ENCODE measurements around the gene BCL7B.
"Not testable (repeated sequence)": the region's sequence is repeated elsewhere in the genome, so short reads cannot be mapped to it uniquely, and the experiment has no call there.

BCL7B gene

GRCh38 chr7:73512018-73512780 is 45.3 kb downstream of the BCL7B start:
- in situ Hi-C loops (cut with MboI; ENCODE audit: low pct_unique_long_range_greater_than_20kb, low sequenced_read_pairs): no loop called here
- DNase-seq: no peak

- DNase-seq: no peak
Observed at GRCh38 chr7:73509463-73509862, 48.0 kb downstream of the BCL7B start.

GRCh38 chr7:73507556-73507955 is 49.9 kb downstream of the BCL7B start:
- DNase-seq: no peak
- in situ Hi-C loops (cut with MboI; ENCODE audit: low pct_unique_long_range_greater_than_20kb, low sequenced_read_pairs): no loop called here

More at GRCh38 chr7:73509463-73509862, 48.0 kb downstream of the BCL7B start:
- in situ Hi-C loops (cut with MboI; ENCODE audit: low pct_unique_long_range_greater_than_20kb, low sequenced_read_pairs): no loop called here

DNA sequence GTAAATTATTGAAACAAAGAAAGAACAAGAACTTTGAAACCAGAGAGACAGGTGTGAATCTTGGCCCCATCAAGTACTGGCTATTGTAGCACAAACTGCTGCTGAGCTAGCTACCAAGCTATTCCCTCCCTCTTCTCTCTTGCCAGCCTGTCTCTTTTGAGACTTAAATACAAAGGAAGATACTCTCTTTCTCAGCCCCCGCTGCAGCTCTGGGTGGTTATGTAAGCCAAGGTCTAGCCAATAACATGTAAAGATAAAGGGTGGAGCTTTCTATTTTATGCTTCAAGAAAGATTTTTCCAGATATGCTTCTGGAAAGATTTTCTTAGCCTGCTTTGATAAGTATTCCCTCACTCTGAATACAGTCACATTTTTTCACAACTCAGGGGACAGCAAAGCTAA is 52.6 kb downstream of the BCL7B start:
- no peak for DNase-seq
- in situ Hi-C loops (cut with MboI; ENCODE audit: low pct_unique_long_range_greater_than_20kb, low sequenced_read_pairs): no loop called here

GRCh38 chr7:73504017-73504416 is 53.5 kb downstream of the BCL7B start:
- no peak for DNase-seq
- in situ Hi-C loops (cut with MboI; ENCODE audit: low pct_unique_long_range_greater_than_20kb, low sequenced_read_pairs): no loop called here

DNA sequence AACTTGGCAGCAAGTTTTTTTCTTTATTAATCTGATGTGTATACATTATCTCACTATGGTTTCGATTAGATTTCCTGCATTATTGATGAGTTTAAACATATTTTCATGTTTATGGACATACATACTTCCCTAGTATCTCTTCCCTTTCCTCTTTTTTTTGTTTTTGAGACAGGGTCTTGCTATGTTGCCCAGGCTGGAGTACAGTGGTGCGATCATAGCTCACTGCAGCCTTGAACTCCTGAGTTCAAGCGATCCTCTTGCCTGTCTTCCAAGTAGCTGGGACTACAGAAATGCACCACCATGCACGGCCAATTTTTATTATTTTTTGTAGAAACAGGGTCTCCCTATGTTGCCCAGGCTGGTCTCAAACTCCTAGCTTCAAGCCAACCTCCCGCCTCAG is 54.3 kb downstream of the BCL7B start:
- DNase-seq: no peak
- in situ Hi-C loops (cut with MboI; ENCODE audit: low pct_unique_long_range_greater_than_20kb, low sequenced_read_pairs): no loop called here

DNA sequence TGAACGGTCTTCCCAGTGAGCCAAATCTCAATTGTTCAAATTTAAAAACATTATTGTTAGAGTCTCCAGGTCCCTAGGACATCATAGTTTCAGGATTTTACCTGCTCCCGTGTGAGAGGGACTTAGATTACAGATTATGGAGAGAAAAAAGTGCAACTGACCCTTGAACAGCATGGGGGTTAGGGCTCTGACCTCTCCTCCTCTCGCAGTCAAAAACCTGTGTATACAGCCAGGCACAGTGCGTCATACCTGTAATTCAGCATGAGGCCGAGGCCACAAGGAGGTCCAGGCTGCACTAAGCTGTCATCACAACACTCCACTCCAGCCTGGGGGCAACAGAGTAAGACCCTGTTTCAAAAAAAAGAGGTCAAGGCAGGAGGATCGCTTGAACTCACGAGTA is 60.9 kb downstream of the BCL7B start:
- no peak for DNase-seq
- in situ Hi-C loops (cut with MboI; ENCODE audit: low pct_unique_long_range_greater_than_20kb, low sequenced_read_pairs): no loop called here

DNA sequence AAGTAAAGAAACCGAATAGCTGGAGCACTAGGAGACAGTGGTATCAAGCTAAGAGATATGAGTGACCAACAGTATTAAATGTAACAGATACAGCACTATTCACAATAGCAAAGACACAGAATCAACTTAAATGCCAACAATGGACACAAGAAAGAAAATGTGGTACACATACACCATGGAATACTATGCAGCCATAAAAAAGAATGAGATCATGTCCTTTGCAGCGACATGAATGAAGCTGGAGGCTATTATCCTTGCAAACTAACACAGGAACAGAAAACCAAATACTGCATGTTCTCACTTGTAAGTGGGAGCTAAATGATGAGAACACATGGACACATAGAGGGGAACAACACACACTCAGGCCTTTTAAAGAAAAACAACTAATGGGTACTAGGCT is 62.0 kb downstream of the BCL7B start:
- in situ Hi-C loops (cut with MboI; ENCODE audit: low pct_unique_long_range_greater_than_20kb, low sequenced_read_pairs); DNase-seq: not testable (repeated sequence)

GRCh38 chr7:73489976-73490375 is 67.5 kb downstream of the BCL7B start:
- in situ Hi-C loops (cut with MboI; ENCODE audit: low pct_unique_long_range_greater_than_20kb, low sequenced_read_pairs): no loop called here
- DNase-seq: no peak

DNA sequence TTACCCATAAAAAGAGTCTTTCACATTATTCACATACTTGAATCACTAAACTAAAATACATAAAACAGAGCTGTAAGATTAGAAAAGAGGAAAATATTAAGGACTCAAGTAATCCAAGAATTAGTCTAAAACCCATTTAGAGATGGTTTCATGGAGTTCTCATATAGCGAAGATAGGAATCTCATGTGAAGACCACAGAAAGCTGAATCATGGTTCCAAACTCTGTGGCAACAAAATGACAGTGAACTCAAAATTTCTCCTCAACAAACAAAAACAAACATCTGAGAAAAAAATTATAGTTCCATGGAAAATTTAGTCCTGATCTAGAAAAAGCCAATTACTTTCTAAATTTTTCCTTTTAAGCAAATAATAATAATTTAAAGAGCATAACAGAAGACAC is 70.0 kb downstream of the BCL7B start:
- no peak for DNase-seq
- in situ Hi-C loops (cut with MboI; ENCODE audit: low pct_unique_long_range_greater_than_20kb, low sequenced_read_pairs): no loop called here

Measured in KBM-7 (cell line).